Caco-2 (cell line): Measurements from ENCODE around the gene ZNF710. TPM values are rescaled to one million over a fixed set of nuclear protein-coding genes. Genes with fewer than 3 reads are reported as not detected.

Experiments used
- BruUV-seq: library from RNA; stranded (reverse); fragments of 400-500 nt; replicated peaks from 2 replicates; lab custom pipeline; 2021; lab: Mats Ljungman, UMichigan
- CTCF ChIA-PET: fragments of 300-600 bp; sonication (Branson Sonifier 250); formaldehyde crosslinking; loops from one replicate; lab custom pipeline; 2022; ENCODE audit warnings: antibody characterized with exemption; lab: Charles Lee
- POLR2A ChIA-PET: fragments of 300-600 bp; sonication (Branson Sonifier 250); formaldehyde crosslinking; loops from one replicate; lab custom pipeline; 2022; ENCODE audit warnings: antibody characterized with exemption; lab: Charles Lee
- DNase-seq, 2 experiments: peaks; one replicate each; pipeline versions ENCODE4 v3.0.0 to v3.0.0-alpha.2; 2020 to 2022
- H3K27me3 ChIP-seq: replicated peaks from 2 replicates; pipeline ENCODE4 v1.6.0; 2011; ENCODE audit warnings: low read length; ENCODE audit not compliant: control insufficient read depth, insufficient read depth
- H3K36me3 ChIP-seq: 2 replicates; pipeline ENCODE4 v1.5.1; 2011; ENCODE audit warnings: low read length; ENCODE audit not compliant: control insufficient read depth, insufficient read depth
- H3K4me1 ChIP-seq: fragments of 250-450 bp; sonication (Bioruptor Pico); 2 replicates; pipeline ENCODE4 v1.5.1; 2020; ENCODE audit warnings: mild to moderate bottlenecking
- H3K4me3 ChIP-seq: 2 replicates; pipeline ENCODE4 v1.5.1; 2011; ENCODE audit warnings: low read depth, mild to moderate bottlenecking, control low read depth, low read length
- H3K9me3 ChIP-seq: fragments of 250-450 bp; sonication (Bioruptor Pico); 2 replicates; pipeline ENCODE4 v1.5.1; 2020; ENCODE audit warnings: mild to moderate bottlenecking, moderate library complexity
- H3K27ac Mint-ChIP-seq: one replicate; pipeline ENCODE4 v1.8.0; 2022; ENCODE audit warnings: mixed read lengths; ENCODE audit not compliant: unreplicated experiment
- H3K27me3 Mint-ChIP-seq: one replicate; pipeline ENCODE4 v1.8.0; 2022; ENCODE audit warnings: mixed read lengths; ENCODE audit not compliant: insufficient read depth, unreplicated experiment
- H3K36me3 Mint-ChIP-seq: one replicate; pipeline ENCODE4 v1.8.0; 2022; ENCODE audit warnings: mild to moderate bottlenecking, mixed read lengths; ENCODE audit not compliant: insufficient read depth, unreplicated experiment
- H3K4me1 Mint-ChIP-seq: one replicate; pipeline ENCODE4 v1.8.0; 2022; ENCODE audit warnings: low read depth, mixed read lengths; ENCODE audit not compliant: unreplicated experiment
- H3K4me3 Mint-ChIP-seq: one replicate; pipeline ENCODE4 v1.8.0; 2022; ENCODE audit warnings: mild to moderate bottlenecking, moderate library complexity, mixed read lengths; ENCODE audit not compliant: unreplicated experiment
- H3K9me3 Mint-ChIP-seq: one replicate; pipeline ENCODE4 v1.8.0; 2022; ENCODE audit warnings: mixed read lengths; ENCODE audit not compliant: unreplicated experiment
- intact Hi-C: fragments of 100-400 bp; cut with micrococcal nuclease; formaldehyde crosslinking; loops from one replicate; pipeline ENCODE4 v1.10.0; 2022; ENCODE audit not compliant: unreplicated experiment
- total RNA-seq: library from RNA; stranded (reverse); gene quantifications from 2 replicates; pipeline ENCODE4 v1.2.3, GENCODE V29; 2022
- TF ChIP-seq, protein P1 (sequence below), 2 experiments: fragments of 200-600 bp in 1 of 2; IDR thresholded peaks; 1 replicate in 1 of 2; 2 replicates in 1 of 2; pipeline versions ENCODE4 v1.5.1 to v1.8.0; 2011 to 2022; ENCODE audit warnings: antibody characterized with exemption in 1 of 2, control low read depth in 1 of 2, inconsistent platforms in 1 of 2, low read depth in 1 of 2, low read length in 1 of 2, mild to moderate bottlenecking in 1 of 2, moderate library complexity in 1 of 2; ENCODE audit not compliant: insufficient read depth in 1 of 2, severe bottlenecking in 1 of 2, unreplicated experiment in 1 of 2

ZNF710 gene
- total RNA-seq, 1 experiment from 2014 or later, result 21.4 TPM

DNA sequence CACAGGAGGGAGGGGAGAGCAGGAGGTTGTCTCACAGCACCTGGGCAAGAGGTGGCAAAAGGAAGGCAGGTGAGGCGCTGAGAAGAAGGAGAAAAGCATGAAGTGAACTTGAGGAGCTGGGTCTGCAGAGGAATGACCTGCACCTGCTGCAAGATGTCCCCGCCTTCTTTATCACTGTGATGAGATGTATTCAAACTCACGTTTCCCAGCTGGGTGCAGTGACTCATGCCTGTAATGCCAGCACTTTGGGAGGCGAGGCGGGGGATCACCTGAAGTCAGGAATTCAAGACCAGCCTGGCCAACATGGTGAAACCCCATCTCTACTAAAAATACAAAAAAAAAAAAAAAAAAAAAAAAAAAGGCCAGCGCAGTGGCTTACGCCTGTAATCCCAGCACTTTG lies 22.2 kb upstream of the ZNF710 start:
- Histone ChIP-seq H3K4me3 (no peak overlapping the region), H3K9me3 (no peaks in the 10 kb centered on the region), H3K4me1 (no peaks in the 10 kb centered on the region), H3K27me3 (no peaks in the 10 kb centered on the region), H3K36me3 (no peaks in the 10 kb centered on the region)
- TF ChIP-seq, protein P1, sequence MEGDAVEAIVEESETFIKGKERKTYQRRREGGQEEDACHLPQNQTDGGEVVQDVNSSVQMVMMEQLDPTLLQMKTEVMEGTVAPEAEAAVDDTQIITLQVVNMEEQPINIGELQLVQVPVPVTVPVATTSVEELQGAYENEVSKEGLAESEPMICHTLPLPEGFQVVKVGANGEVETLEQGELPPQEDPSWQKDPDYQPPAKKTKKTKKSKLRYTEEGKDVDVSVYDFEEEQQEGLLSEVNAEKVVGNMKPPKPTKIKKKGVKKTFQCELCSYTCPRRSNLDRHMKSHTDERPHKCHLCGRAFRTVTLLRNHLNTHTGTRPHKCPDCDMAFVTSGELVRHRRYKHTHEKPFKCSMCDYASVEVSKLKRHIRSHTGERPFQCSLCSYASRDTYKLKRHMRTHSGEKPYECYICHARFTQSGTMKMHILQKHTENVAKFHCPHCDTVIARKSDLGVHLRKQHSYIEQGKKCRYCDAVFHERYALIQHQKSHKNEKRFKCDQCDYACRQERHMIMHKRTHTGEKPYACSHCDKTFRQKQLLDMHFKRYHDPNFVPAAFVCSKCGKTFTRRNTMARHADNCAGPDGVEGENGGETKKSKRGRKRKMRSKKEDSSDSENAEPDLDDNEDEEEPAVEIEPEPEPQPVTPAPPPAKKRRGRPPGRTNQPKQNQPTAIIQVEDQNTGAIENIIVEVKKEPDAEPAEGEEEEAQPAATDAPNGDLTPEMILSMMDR (IDR thresholded peaks at IDR 0.05; ENCODE audit: insufficient read depth in 1 of 2, low read depth in 1 of 2, low read length in 1 of 2, severe bottlenecking in 1 of 2, unreplicated experiment in 1 of 2), result no peak
- POLR2A ChIA-PET, result no interaction called here
- no peak overlapping the region for H3K4me3 Mint-ChIP-seq
- BruUV-seq, result no TSS peak
- intact Hi-C loops, result no loop called here
- peaks cover 2% of the 10 kb centered on the region for H3K27me3 Mint-ChIP-seq
- H3K36me3 Mint-ChIP-seq, result no peaks in the 10 kb centered on the region
- CTCF ChIA-PET, result no interaction called here
- H3K27ac Mint-ChIP-seq, result no peak overlapping the region
- H3K9me3 Mint-ChIP-seq, result peaks cover 14% of the 10 kb centered on the region
- no peaks in the 10 kb centered on the region for H3K4me1 Mint-ChIP-seq
- no peak for DNase-seq

DNA sequence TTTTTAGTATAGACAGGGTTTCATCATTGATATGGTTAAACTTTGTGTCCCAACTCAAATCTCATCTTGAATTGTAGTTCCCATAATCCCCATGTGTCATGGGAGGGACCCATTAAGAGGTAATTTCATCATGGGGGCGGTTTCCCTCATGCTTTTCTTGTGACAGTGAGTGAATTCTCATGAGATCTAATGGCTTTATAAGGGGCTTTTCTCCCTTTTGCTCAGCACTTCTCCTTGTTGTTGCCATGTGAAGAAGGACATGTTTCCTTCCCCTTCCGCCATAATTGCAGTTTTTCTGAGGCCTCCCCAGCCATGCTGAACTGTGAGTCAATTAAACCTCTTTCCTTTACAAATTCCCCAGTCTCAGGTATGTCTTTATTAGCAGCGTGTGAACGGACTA lies 20.2 kb upstream of the ZNF710 start:
- CTCF ChIA-PET, result no interaction called here

DNA sequence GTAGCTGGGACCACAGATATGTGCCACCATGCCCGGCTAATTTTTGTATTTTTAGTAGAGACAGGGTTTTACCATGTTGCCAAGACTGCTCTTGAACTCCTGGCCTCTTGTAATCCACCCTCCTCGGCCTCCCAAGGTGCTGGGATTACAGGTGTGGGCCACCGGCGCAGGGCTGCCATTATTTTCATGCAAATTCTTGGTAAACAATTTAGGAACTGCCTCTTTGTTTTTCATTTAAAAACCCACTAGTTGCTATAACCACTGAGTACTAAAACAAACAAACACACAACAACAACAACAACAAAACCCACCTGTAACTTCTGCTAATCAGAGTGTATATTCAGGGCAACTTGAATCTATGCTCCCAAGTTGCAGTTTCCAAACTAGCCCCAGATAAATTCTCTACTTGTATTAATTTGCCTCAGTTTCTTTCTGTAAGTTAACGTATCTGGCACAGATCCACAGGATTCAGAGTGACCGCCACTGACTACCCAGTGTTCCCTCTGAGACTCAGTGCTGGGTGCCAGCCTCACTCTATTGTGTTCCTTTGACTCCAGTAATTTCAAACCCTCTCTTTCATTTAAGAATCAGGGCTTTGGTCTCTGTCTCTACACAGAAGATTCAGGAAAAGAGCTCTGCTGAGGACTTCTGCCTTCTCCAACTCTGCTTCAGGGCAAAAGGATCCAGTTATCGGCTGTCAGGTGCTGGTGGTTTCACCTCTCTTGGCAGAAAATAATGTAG lies 18.6 kb upstream of the ZNF710 start:
- POLR2A ChIA-PET, result no interaction called here
- Mint-ChIP-seq H3K27ac (no peak overlapping the region), H3K4me1 (no peaks in the 10 kb centered on the region), H3K9me3 (peaks cover 10% of the 10 kb centered on the region), H3K36me3 (no peaks in the 10 kb centered on the region), H3K4me3 (no peak overlapping the region), H3K27me3 (peaks cover 5% of the 10 kb centered on the region)
- TF ChIP-seq, protein P1 (IDR thresholded peaks at IDR 0.05; ENCODE audit: insufficient read depth in 1 of 2, low read depth in 1 of 2, low read length in 1 of 2, severe bottlenecking in 1 of 2, unreplicated experiment in 1 of 2), result no peak
- DNase-seq, result no peak
- no peaks in the 10 kb centered on the region for H3K27me3 ChIP-seq
- intact Hi-C loops, result no loop called here
- no peaks in the 10 kb centered on the region for H3K9me3 ChIP-seq
- no TSS peak for BruUV-seq
- H3K4me3 ChIP-seq, result no peak overlapping the region
- H3K4me1 ChIP-seq, result no peaks in the 10 kb centered on the region
- no peaks in the 10 kb centered on the region for H3K36me3 ChIP-seq
- CTCF ChIA-PET, result no interaction called here

More for the DNA sequence above, 20.2 kb upstream of the ZNF710 start:
- Mint-ChIP-seq H3K4me1 (no peaks in the 10 kb centered on the region), H3K27ac (no peak overlapping the region), H3K36me3 (no peaks in the 10 kb centered on the region), H3K27me3 (peaks cover 5% of the 10 kb centered on the region), H3K9me3 (peaks cover 20% of the 10 kb centered on the region), H3K4me3 (no peak overlapping the region)
- Histone ChIP-seq H3K9me3 (no peaks in the 10 kb centered on the region), H3K4me1 (no peaks in the 10 kb centered on the region), H3K4me3 (no peak overlapping the region), H3K36me3 (no peaks in the 10 kb centered on the region), H3K27me3 (no peaks in the 10 kb centered on the region)
- TF ChIP-seq, protein P1 (IDR thresholded peaks at IDR 0.05; ENCODE audit: insufficient read depth in 1 of 2, low read depth in 1 of 2, low read length in 1 of 2, severe bottlenecking in 1 of 2, unreplicated experiment in 1 of 2), result no peak
- POLR2A ChIA-PET, result interaction anchor here (0.6 kb wide), 1 partner anchor 98 kb away, joined by 3 read pairs; no protein-coding TSS in a partner anchor
- no TSS peak for BruUV-seq
- intact Hi-C loops, result no loop called here
- no peak for DNase-seq
